HG03575 (cell line): ENCODE measurements around the gene PLEKHJ1.

Experiments used
- ATAC-seq: cut with Tn5 transposase; IDR thresholded peaks from one replicate; pipeline ENCODE4 v1.9.1; 2021; ENCODE audit not compliant: unreplicated experiment, insufficient number of reproducible peaks, low FRiP score; ENCODE audit errors: extremely low read depth

Gene PLEKHJ1

DNA sequence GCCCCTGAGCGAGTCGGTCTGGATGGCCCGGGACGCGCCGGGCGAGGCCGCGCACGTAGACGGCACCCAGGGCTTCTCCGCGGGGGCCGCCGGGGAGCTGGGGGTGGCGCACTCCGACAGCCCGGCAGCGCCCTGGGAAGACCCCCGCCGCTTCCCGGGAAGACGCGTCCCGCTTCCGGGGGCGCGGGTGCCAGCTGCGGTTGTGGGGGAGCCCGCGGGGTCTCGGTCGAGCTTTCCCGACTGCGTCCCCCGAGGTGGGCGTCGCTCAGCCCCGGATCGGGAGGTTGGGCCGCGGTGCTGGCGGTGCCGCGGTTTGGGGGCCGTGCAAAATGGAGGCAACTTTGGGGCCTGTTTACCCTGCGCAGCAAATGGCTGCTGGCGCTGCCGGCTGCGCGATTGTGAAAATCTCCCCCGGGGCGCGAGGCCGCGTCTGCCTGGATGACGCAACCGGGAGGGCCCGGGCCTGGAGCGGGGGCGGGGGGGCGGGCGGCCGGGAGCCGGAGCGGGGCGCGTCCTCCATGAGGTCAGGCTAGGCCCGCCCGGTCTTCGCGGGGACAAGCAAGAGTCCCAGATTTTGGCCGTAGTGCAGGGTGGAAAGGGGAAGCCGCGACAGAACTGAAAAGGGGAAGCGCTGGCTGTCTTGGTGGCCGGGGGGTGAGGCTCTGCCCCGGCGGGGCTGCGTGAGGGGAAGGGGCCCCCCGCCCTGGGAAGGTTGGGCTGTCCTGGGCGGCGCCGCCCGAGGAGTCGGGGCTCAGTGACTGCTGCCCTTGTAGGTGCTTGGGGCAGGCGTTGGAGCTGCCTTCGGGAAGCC lies 34.5 kb upstream of the PLEKHJ1 start:
- no peak for ATAC-seq

GRCh38 chr19:2270157-2270422 lies 34.0 kb upstream of the PLEKHJ1 start:
- no peak for ATAC-seq

DNA sequence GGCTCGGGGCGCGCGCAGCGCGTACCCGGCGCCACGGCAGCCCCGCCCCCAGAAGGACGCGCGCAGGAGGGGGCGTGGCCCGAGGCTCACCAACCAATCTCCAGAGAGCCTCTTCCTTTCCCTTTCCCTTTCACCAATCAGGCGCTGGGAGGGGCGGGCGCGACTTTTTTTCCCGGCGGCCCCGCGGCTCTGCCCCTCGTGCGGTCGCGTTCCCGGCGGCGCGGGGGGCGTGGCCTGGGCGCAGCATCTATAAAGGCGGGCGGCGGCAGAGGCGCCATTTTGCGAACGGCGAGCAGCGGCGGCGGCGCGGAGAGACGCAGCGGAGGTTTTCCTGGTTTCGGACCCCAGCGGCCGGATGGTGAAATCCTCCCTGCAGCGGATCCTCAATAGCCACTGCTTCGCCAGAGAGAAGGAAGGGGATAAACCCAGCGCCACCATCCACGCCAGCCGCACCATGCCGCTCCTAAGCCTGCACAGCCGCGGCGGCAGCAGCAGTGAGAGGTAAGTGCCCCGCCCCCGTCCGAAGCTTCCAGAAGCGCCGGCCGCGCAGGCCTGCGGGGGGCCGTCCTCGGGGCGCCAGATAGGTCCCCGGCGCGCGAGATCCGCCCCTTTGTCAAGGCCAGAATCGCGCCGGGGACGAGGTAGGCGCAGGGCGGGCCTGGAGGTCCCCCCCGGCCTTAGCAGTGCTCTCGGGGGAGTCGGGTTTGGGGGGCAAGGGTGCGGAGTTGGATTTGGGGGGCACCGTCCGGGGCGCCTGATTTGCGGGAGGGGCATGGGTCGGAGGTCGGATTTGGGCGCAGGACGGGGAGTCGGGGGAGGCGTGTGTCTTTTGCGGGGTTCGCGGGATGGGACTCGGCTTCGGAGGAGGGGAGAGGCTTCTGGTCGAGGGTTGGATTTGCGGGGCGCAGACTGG lies 33.4 kb upstream of the PLEKHJ1 start:
- no peak for ATAC-seq

GRCh38 chr19:2268861-2269243 lies 32.7 kb upstream of the PLEKHJ1 start:
- no peak for ATAC-seq

- no peak for ATAC-seq
Measured at GRCh38 chr19:2268480-2268830, 32.3 kb upstream of the PLEKHJ1 start.

- no peak for ATAC-seq
Measured at GRCh38 chr19:2266183-2266993, 30.3 kb upstream of the PLEKHJ1 start.

GRCh38 chr19:2261438-2262172 lies 25.5 kb upstream of the PLEKHJ1 start:
- no peak for ATAC-seq

- ATAC-seq: no peak
Measured at GRCh38 chr19:2260341-2260805, 24.2 kb upstream of the PLEKHJ1 start.

- ATAC-seq: no peak
Measured at GRCh38 chr19:2259336-2259735, 23.2 kb upstream of the PLEKHJ1 start.

DNA sequence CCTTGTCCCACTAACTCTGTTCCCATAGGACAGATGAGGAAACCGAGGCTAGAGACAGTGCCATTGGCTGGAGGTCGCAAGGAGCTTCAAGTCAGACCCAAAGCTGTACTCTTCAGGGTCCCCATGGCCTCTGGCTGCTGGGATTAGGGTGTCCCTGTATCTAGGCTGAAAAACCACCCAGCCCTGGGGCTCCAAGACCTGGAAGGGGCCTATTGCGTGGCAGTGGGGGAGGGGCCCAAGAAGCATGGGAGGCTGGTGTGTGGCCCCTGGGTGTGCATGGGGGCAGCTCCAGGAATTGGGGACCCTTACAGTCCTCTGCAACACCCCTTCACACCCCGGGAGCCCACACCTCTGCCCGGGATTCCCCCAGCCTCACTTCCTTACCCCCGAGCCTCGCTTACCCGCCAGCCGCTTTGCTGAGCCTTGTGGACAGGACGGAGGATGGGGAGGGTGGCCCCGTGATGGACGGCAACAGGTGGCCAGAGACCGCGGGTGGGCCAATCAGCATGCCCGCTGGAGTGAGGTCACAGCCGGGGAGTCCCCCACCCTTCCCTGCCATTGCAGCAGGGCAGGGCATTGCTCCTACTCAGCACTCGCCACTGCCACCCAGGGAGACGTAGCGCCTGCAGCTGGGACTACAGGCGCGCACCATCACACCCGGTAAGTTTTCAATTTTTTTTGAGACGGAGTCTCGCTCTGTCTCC lies 20.0 kb upstream of the PLEKHJ1 start, which contains the start of gene JSRP1:
TSS of gene JSRP1 (minus strand) at position 436 of the 704 bp plus-strand sequence. CDS start 1,103 bp downstream, outside the sequence.
- no peak for ATAC-seq

DNA sequence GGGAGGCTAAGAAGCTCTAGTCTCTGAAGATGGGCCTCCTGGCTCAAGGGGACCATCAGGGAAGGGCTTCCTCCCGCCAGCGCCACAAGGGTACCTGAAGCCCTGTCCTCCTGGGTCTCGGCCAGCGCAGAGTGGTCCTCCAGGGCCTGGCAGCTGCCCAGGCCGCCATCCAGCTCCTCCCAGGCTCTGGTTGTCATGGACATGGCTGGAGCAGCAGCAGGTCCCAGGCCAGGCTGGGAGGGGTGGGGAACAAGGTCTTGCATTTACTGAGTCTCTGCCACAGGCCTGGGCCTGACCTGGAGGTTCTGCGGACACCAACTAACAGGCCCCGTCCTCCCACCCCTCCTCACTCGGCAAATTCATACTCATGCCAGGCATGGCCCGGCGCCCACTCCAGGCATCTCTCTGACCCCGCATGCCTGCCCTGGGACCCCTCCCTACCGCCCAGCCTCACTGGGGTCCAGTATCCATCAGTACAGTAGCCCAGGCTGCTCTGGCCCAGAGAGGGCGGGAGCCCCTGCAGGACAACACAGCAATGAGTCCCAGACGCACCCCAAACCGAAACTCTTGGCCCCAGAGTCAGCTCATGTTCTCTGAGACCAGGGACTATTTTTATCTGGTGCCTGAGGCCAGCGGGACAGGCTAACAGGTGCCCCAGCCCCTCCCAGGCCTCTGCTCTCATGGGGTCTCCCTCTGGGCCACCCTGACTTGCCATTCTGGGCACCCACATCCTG lies 19.1 kb upstream of the PLEKHJ1 start:
- no peak for ATAC-seq

DNA sequence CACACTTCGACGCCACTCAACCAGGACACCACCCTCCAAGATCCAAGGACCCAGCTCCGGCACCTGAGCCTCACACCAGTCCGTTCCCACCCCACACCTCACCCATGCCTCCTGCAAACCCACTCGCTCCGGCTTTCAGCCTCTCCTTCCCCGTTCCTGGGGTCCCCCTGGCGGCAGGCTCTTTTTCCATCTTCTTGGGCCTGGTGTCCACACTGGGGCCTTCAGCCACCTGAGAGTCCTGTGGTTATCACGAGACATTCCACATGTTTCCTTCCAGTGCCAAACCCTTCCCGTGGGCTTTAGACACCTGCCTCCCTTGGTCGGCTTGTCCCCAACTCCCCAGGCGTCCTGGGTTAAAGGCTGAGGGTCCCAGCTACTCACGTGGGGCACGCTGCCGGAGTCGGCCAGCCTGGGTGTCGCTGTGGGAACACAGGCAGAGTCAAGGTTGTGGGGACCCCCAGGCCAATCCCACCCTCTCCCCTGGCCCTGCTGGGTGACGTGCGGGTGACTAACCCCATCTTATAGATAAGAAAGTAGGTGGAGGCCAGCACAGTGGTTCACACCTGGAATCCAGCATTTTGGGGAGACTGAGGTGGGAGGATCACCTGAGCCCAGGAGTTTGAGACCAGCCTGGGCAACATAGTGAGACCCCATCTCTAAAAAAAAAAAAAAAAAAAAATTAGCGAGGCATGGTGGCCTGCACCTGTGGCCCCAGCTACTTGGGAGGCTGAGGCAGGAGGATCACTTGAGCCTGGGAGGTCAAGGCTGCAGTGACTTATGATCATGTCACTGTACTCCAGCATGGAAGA lies 18.1 kb upstream of the PLEKHJ1 start:
- no peak for ATAC-seq

DNA sequence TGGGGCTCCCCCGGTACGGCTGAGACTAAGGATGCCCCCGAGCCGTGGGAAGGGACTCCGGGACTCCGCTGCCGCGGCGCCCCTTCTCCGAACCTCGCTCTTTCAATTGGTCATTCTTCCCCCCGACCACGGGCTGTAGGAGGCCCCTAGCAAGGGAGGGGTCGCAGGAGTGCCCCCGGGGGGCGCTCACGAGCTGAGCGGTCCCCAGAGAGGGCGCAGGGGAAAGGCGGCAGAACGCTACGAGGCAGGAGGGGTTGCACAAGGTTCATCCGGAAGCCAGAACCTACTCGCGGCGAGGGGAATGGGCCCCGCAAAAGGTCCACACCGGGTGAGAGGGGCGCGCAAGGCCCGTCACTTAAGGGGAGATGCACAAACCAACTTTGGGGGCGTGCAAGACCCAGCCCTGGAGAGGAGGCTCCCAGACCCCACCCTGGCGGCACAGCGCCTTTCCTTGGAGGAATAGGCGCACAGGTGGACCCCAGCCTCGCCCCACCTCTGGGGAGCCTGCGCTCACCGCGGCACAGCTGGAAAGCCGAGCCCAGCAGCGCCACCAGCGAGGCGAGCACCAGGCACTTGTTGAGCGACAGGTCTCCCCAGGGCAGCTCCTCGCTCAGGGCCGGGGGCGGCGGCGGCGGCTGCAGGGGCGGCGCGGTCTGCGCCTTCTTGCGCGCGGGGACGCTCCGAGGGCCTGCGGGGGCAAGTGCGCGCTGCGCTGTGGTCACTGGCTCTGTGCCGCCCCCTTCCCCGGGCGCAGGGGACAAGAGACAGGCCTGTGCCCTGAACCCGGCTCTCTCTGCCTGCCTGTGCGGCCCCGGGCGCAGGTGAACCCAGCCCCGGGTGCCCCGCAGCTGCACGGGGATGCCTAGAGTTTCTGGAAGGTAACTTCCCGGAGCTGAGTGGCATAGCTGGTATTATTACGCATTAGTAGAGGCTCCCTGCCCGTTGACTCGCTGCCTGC lies 17.3 kb upstream of the PLEKHJ1 start:
- no peak for ATAC-seq

GRCh38 chr19:2252797-2253105 lies 16.6 kb upstream of the PLEKHJ1 start:
- ATAC-seq: no peak

- ATAC-seq: no peak
Measured at GRCh38 chr19:2252055-2252796, 16.1 kb upstream of the PLEKHJ1 start.
